ENCODE data around the gene CDC42BPG. TPM values are rescaled to one million over a fixed set of nuclear protein-coding genes. Genes with fewer than 3 reads are reported as not detected.
A peak's percentile ranks its signal among the peaks of the same experiment; 100 is the strongest.

Gene CDC42BPG
- total RNA-seq, 1 experiment from 2014 or later, result 24.9 TPM

- Mint-ChIP-seq H3K4me3 (peak overlapping the region; percentile 81 to 87), H3K9me3 (no peaks in the 10 kb centered on the region; a peak in 1 of 5 replicates), H3K27me3 (ENCODE audit: low read depth) (peaks cover 8% of the 10 kb centered on the region), H3K36me3 (ENCODE audit: insufficient read depth in 1 of 3, low read depth in 3 of 3) (peaks cover 2 to 12% (median 8%) of the 10 kb centered on the region in 3 experiments; a peak in 4 of 7 replicates), H3K27ac (peak overlapping the region in 1 of 3 experiments; percentile 57; a peak in 1 of 7 replicates), H3K4me1 (peaks cover 23 to 26% of the 10 kb centered on the region in 2 experiments)
- no CpG with 5 or more reads among the region's 14 CpGs for WGBS (ENCODE audit: extremely low coverage, insufficient read length, low lambda C conversion rate)
- H3T11ph ChIP-seq (ENCODE audit: low read length), result no peak overlapping the region
- no peak overlapping the region for H2BK12ac ChIP-seq (ENCODE audit: insufficient read length, low read depth, low read length)
- H3K4ac ChIP-seq (ENCODE audit: low read depth, low read length), result no peak overlapping the region
- no peaks in the 10 kb centered on the region for H3K79me1 ChIP-seq (ENCODE audit: insufficient read depth, low read depth, low read length, poor library complexity, severe bottlenecking)
- H3K23ac ChIP-seq (ENCODE audit: insufficient read length, low read depth, low read length), result no peak overlapping the region
- no peak overlapping the region for H2BK15ac ChIP-seq (ENCODE audit: low read depth, low read length)
- no peak overlapping the region for H3K18ac ChIP-seq (ENCODE audit: insufficient read length, low read depth, low read length)
- no peaks in the 10 kb centered on the region for H3K27me3 ChIP-seq (ENCODE audit: insufficient read depth, low read length)
- H3K79me2 ChIP-seq (ENCODE audit: insufficient read depth, low read length), result no peaks in the 10 kb centered on the region
- H3K4me1 ChIP-seq (ENCODE audit: insufficient read depth, low read length), result no peaks in the 10 kb centered on the region; the same call in 1 of the 2 replicates
- H3K9ac ChIP-seq (ENCODE audit: extremely low read depth, insufficient read length, low read length), result no peak overlapping the region
- no peak overlapping the region for H4K5ac ChIP-seq (ENCODE audit: insufficient read length, low read depth, low read length)
- H3K9me3 ChIP-seq (ENCODE audit: control insufficient read depth, low read depth, low read length), result no peaks in the 10 kb centered on the region
- H3K14ac ChIP-seq (ENCODE audit: insufficient read depth, low read length), result no peak overlapping the region
- no peak overlapping the region for H2BK5ac ChIP-seq (ENCODE audit: insufficient read length, low read length)
- peaks cover 19% of the 10 kb centered on the region for H3K23me2 ChIP-seq (ENCODE audit: insufficient read length, low read depth, low read length, poor library complexity, severe bottlenecking)
- no peak overlapping the region for H2AFZ ChIP-seq (ENCODE audit: low read length)
- no peak overlapping the region for H2AK5ac ChIP-seq (ENCODE audit: insufficient read length, low read length)
- no peak overlapping the region for H4K91ac ChIP-seq (ENCODE audit: insufficient read length, low read depth, low read length)
- TF ChIP-seq CTCF (conservative IDR thresholded peaks at IDR 0.05), result no peak
- H4K8ac ChIP-seq (replicated peaks; ENCODE audit: insufficient read length, low read depth, low read length), result no peak overlapping the region
- H3K27ac ChIP-seq (ENCODE audit: insufficient read length, low read depth, low read length), result no peak overlapping the region
- H4K20me1 ChIP-seq (ENCODE audit: control insufficient read depth, insufficient read depth, insufficient read length), result no peaks in the 10 kb centered on the region
- H3K56ac ChIP-seq (ENCODE audit: insufficient read length, low read depth, low read length), result no peak overlapping the region
- DNase-seq, result no peak
- H3K4me2 ChIP-seq (ENCODE audit: insufficient read depth, insufficient read length, low read length), result peak overlapping the region; percentile 73
- no peak overlapping the region for H2BK120ac ChIP-seq (ENCODE audit: low read depth, low read length, poor library complexity, severe bottlenecking)
- no peak overlapping the region for H2BK20ac ChIP-seq (ENCODE audit: low read depth, low read length, poor library complexity, severe bottlenecking)
Observed at GRCh38 chr11:64876835-64877341, 32.4 kb upstream of the CDC42BPG start.
